HepG2 (cell line): ENCODE results near the gene DNAJC9. TPM values are rescaled to one million over a fixed set of nuclear protein-coding genes. Genes with fewer than 3 reads are reported as not detected.

ENCODE experiments used
- ASH2L ChIP-seq: fragments of 300-600, 200-600 bp; sonication (generic); IDR thresholded peaks from 2 replicates; pipeline ENCODE4 v1.7.0; 2017; ENCODE audit warnings: low read depth, mild to moderate bottlenecking, moderate library complexity, mixed read lengths, low read length; ENCODE audit not compliant: insufficient read length
- CHD2 ChIP-seq: IDR thresholded peaks from 2 replicates; pipeline ENCODE4 v1.6.1; 2011; ENCODE audit warnings: low read depth, low read length, improper control_type of control experiment
- DPF2 ChIP-seq: sonication (generic); formaldehyde crosslinking; IDR thresholded peaks from 2 replicates; pipeline ENCODE4 v1.4.0; 2020; ENCODE audit warnings: mild to moderate bottlenecking, low read depth, missing genetic modification reagents, borderline replicate concordance
- ETS1 ChIP-seq: sonication (generic); formaldehyde crosslinking; IDR thresholded peaks from 2 replicates; pipeline ENCODE4 v1.4.0; 2020; ENCODE audit warnings: missing genetic modification reagents
- ETV5 ChIP-seq: IDR thresholded peaks from 2 replicates; pipeline ENCODE4 v1.6.1; 2018; ENCODE audit warnings: missing biosample characterization, missing genetic modification reagents, inconsistent platforms, borderline replicate concordance
- MTERF4 ChIP-seq: sonication (generic); formaldehyde crosslinking; IDR thresholded peaks from 2 replicates; pipeline ENCODE4 v1.8.0; 2023; ENCODE audit warnings: mild to moderate bottlenecking, missing genetic modification reagents
- NR2C2 ChIP-seq: sonication (generic); formaldehyde crosslinking; IDR thresholded peaks from 2 replicates; pipeline ENCODE4 v1.4.0; 2020; ENCODE audit warnings: missing genetic modification reagents, mild to moderate bottlenecking, moderate library complexity, borderline replicate concordance
- POLR2A ChIP-seq, 2 experiments: IDR thresholded peaks; 2 replicates each; pipeline ENCODE4 v1.6.1; 2011; ENCODE audit warnings: low read depth in 2 of 2, low read length in 2 of 2, mild to moderate bottlenecking in 1 of 2, moderate library complexity in 1 of 2; ENCODE audit not compliant: insufficient read depth in 1 of 2
- RBM22 ChIP-seq: fragments of 200-400 bp; formaldehyde crosslinking; optimal IDR thresholded peaks from 2 replicates; pipeline ENCODE3; 2017; ENCODE audit warnings: mild to moderate bottlenecking, low read length, moderate library complexity
- TARDBP ChIP-seq: sonication (generic); formaldehyde crosslinking; IDR thresholded peaks from 2 replicates; pipeline ENCODE4 v1.8.0; 2022; ENCODE audit warnings: mild to moderate bottlenecking, missing genetic modification reagents
- TEAD3 ChIP-seq: optimal IDR thresholded peaks from 2 replicates; pipeline ENCODE3; 2016; ENCODE audit warnings: borderline replicate concordance
- TMF1 ChIP-seq: sonication (generic); formaldehyde crosslinking; IDR thresholded peaks from 2 replicates; pipeline ENCODE4 v1.8.1; 2022; ENCODE audit warnings: low read depth, missing genetic modification reagents
- ZBTB33 ChIP-seq: sonication (generic); formaldehyde crosslinking; IDR thresholded peaks from 2 replicates; pipeline ENCODE4 v1.4.0; 2020; ENCODE audit warnings: missing genetic modification reagents
- ZC3H13 ChIP-seq: sonication (generic); formaldehyde crosslinking; IDR thresholded peaks from 2 replicates; pipeline ENCODE4 v1.8.1; 2023; ENCODE audit warnings: mild to moderate bottlenecking, missing genetic modification reagents, moderate library complexity
- ZNF160 ChIP-seq: sonication (generic); formaldehyde crosslinking; IDR thresholded peaks from 2 replicates; pipeline ENCODE4 v1.8.0; 2022; ENCODE audit warnings: mild to moderate bottlenecking, inconsistent platforms, missing genetic modification reagents
- ZNF274 ChIP-seq: sonication (generic); formaldehyde crosslinking; IDR thresholded peaks from 2 replicates; pipeline ENCODE4 v1.5.1; 2020; ENCODE audit warnings: mild to moderate bottlenecking, missing genetic modification reagents
- ZNF281 ChIP-seq: sonication (generic); formaldehyde crosslinking; IDR thresholded peaks from 2 replicates; pipeline ENCODE4 v1.4.0; 2020; ENCODE audit warnings: missing genetic modification reagents, borderline replicate concordance
- ZNF326 ChIP-seq: sonication (generic); formaldehyde crosslinking; IDR thresholded peaks from 2 replicates; pipeline ENCODE4 v1.4.0; 2020; ENCODE audit warnings: missing genetic modification reagents, borderline replicate concordance
- ZNF501 ChIP-seq: sonication (generic); formaldehyde crosslinking; IDR thresholded peaks from 2 replicates; pipeline ENCODE4 v1.5.1; 2020; ENCODE audit warnings: mild to moderate bottlenecking, moderate library complexity, missing genetic modification reagents
- ZNF597 ChIP-seq: sonication (generic); formaldehyde crosslinking; IDR thresholded peaks from 2 replicates; pipeline ENCODE4 v1.5.0; 2020; ENCODE audit warnings: missing genetic modification reagents
- ZSCAN30 ChIP-seq: sonication (generic); formaldehyde crosslinking; IDR thresholded peaks from 2 replicates; pipeline ENCODE4 v1.5.0; 2020; ENCODE audit warnings: mild to moderate bottlenecking, missing genetic modification reagents
- polyA plus RNA-seq, 8 experiments: library from polyadenylated mRNA; depleted of rRNA in 3 of 8; stranded (reverse) in 7 of 8; unstranded in 1 of 8; fragments of >200 nt; fragmentation: Illumina TruSeq in 4 of 8; extraction: Trizol in 4 of 8; gene quantifications; 2 replicates each; pipeline versions ENCODE4 v1.2.1 to v1.2.3, GENCODE V29; 2011 to 2016; ENCODE audit warnings: low read depth in 4 of 8, missing spikeins in 1 of 8, mixed read lengths in 1 of 8; ENCODE audit not compliant: insufficient read depth in 1 of 8
- total RNA-seq, 5 experiments: library from RNA; depleted of rRNA; stranded (reverse); fragments of >200 nt; fragmentation: Illumina TruSeq; extraction: Trizol; gene quantifications; 2 replicates each; pipeline ENCODE4 v1.2.3, GENCODE V29; 2016; ENCODE audit warnings: low read depth in 1 of 5

The DNAJC9 gene
- total and polyA plus RNA-seq, 2 of the 13 experiments (the other 11 are each of a cell fraction or from before 2014, with no cell fraction given) = 15.9 to 60.3 TPM

DNA sequence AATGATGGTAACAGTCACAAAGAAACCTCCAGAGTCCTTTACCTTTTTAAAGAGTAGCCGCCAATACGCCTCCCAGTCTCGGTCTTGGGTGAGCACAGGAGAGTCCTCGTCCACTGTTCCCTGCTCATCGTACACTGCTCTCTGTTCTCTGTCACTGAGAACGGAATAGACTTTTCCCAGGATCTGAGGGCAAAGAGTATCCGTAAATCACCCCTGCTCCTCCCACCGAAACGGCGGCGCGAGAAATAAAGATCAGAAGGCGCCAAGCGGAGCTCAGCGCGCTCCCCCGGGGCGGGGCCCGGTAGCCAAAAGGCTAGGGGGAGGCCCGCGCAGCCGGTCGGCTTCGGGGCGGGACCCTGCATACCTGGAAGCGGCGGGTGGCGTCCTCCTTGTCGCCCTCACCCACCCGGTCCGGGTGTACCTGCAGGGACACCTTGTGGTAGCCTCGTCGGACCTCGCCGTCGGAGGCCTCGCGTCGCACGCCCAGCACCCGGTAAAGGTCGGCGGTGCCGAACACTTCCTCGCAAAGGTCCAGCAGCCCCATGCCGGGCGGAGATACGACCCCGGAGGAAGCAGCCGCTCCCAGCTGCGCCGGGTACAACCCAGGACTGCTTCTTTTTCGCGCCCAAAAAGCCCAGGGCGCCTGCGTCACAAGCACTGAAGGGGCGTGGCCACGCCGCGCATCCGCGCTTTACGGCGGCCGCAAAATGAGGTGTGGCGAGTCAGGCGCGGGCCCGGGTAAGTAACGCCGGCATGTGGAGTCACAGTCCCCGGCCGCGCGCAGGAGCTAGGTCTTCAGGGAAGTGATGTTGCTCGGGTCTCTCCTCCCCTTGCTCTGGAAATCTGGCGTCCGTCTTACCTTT lies at the start of gene DNAJC9 (continued):
- TF ChIP-seq ETS1 (CRISPR knock-in tag) (no peak), ZNF281 (CRISPR knock-in tag) (no peak), RBM22 (peak; percentile 90), NR2C2 (CRISPR knock-in tag) (peak; percentile 97), ZC3H13 (peak; percentile 98), POLR2A (IDR thresholded peaks at IDR 0.05; ENCODE audit: insufficient read depth in 1 of 2, low read depth in 2 of 2, low read length in 2 of 2) (peak; percentile 89 to 96), ZSCAN30 (CRISPR knock-in tag) (no peak), MTERF4 (CRISPR knock-in tag) (no peak), ZNF326 (CRISPR knock-in tag) (no peak), ZNF501 (CRISPR knock-in tag) (peak; percentile 95), TMF1 (no peak; the same call in 1 of the 2 replicates), TEAD3 (peak; percentile 83), ZNF597 (CRISPR knock-in tag) (no peak), ZNF274 (CRISPR knock-in tag) (peak; percentile 79), CHD2 (no peak), TARDBP (CRISPR knock-in tag) (peak; percentile 67; the same call in 1 of the 2 replicates), ZNF160 (CRISPR knock-in tag) (no peak), ASH2L (peak; percentile 84), ETV5 (CRISPR knock-in tag) (peak; percentile 58; the same call in 1 of the 2 replicates), DPF2 (CRISPR knock-in tag) (no peak), ZBTB33 (peak; percentile 55; the same call in 1 of the 2 replicates)
